A549 (cell line): ENCODE data around the gene NCCRP1.

Experiments used
- CHD4 ChIP-seq: fragments of 200-600 bp; sonication (generic); IDR thresholded peaks from 2 replicates; pipeline ENCODE4 v1.6.1; 2016; ENCODE audit warnings: antibody characterized with exemption, mild to moderate bottlenecking, borderline replicate concordance
- CTCF ChIP-seq: fragments of >200 bp; sonication (Bioruptor Twin); formaldehyde crosslinking; IDR thresholded peaks from 3 replicates; pipeline ENCODE4 v1.5.1; 2016
- EP300 ChIP-seq, 2 experiments: fragments of >200 bp; sonication (Bioruptor Twin); formaldehyde crosslinking; IDR thresholded peaks; 2 replicates in 1 of 2; 3 replicates in 1 of 2; pipeline ENCODE4 v1.6.1; 2016 to 2017
- JUN ChIP-seq, 2 experiments: fragments of >200 bp; sonication (Bioruptor Twin); formaldehyde crosslinking; IDR thresholded peaks; 2 replicates in 1 of 2; 3 replicates in 1 of 2; pipeline ENCODE4 v1.6.1; 2016 to 2017
- MAX ChIP-seq: IDR thresholded peaks from 2 replicates; pipeline ENCODE4 v1.6.1; 2012
- MYC ChIP-seq: IDR thresholded peaks from 2 replicates; pipeline ENCODE4 v1.6.1; 2012; ENCODE audit warnings: mild to moderate bottlenecking, inconsistent platforms, low read length, improper control_type of control experiment, borderline replicate concordance

- TF ChIP-seq EP300 (IDR thresholded peaks at IDR 0.05) (no peak), CTCF (no peak), JUN (IDR thresholded peaks at IDR 0.05) (no peak), MYC (no peak), MAX (no peak), CHD4 (no peak)
Measured at GRCh38 chr19:39238209-39238608, 41.4 kb downstream of the NCCRP1 start.
